ENCODE measurements around the gene VDR. TPM values are rescaled to one million over a fixed set of nuclear protein-coding genes. Genes with fewer than 3 reads are reported as not detected.

VDR gene
- total and polyA plus RNA-seq, 2 donors (not counting 1 experiment from before 2014, with no cell fraction given): 0.37 to 0.42 TPM

DNA sequence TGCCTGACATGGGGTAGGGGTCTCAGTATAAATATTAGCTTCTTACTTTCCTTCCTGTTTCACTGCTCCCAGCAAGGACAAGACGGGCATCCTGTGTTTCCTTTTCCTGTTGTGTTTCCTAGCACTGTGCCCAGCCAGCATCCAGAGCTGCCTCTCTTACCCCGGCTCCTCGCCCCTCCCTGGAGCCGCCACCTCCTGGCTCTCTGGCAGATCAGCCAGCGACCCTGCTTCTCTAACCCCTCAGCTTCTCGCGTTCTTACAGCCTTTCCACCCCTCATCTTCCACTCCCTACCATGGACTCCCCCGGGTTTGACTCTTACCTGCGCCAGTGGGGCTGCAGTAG, 102.9 kb downstream of the VDR start:
- peak overlapping the region; percentile 37 for H3K4me3 Mint-ChIP-seq
- no peak for DNase-seq
- H3K27ac ChIP-seq (ENCODE audit: low read length in 2 of 2): no peak overlapping the region

More for the DNA sequence above, 102.9 kb downstream of the VDR start:
- H3K4me1 Mint-ChIP-seq: peaks cover 65% of the 10 kb centered on the region
- no peaks in the 10 kb centered on the region for H3K9me3 ChIP-seq (ENCODE audit: control extremely low read depth in 1 of 3, control insufficient read depth in 2 of 3, insufficient read depth in 1 of 3, low read length in 2 of 3)
- ChIA-PET POLR2A (interaction anchor here (0.9 to 1.3 kb wide), 3 partner anchors 12 to 31 kb away, joined by 3 to 6 read pairs (median 3); no protein-coding TSS in a partner anchor), CTCF (interaction anchor here (0.5 to 38.8 kb wide), 11 partner anchors 11 to 90 kb away, joined by 3 to 1203 read pairs (median 3); partner anchors contain the start of genes HDAC7 and RAPGEF3)
- ATAC-seq (ENCODE audit: low read depth): no peak
- H2AFZ ChIP-seq (ENCODE audit: insufficient read depth, low read depth, low read length, poor library complexity, severe bottlenecking): no peak overlapping the region
- no peak overlapping the region for H3K4me3 ChIP-seq (ENCODE audit: control extremely low read depth in 1 of 5, extremely low read depth in 1 of 5, insufficient read depth in 1 of 5, low read depth in 2 of 5, low read length in 4 of 5)
- H3K9me3 Mint-ChIP-seq (ENCODE audit: insufficient read depth): no peaks in the 10 kb centered on the region
- intact Hi-C loops (cut with micrococcal nuclease): no loop called here
- 48% methylated on average over 6 of the region's 9 CpGs for WGBS (ENCODE audit: insufficient coverage)
- no peak for TF ChIP-seq EZH2 (IDR thresholded peaks at IDR 0.05; ENCODE audit: borderline replicate concordance, insufficient read depth, low read depth, low read length, poor library complexity, severe bottlenecking)
- TF ChIP-seq, protein P1, sequence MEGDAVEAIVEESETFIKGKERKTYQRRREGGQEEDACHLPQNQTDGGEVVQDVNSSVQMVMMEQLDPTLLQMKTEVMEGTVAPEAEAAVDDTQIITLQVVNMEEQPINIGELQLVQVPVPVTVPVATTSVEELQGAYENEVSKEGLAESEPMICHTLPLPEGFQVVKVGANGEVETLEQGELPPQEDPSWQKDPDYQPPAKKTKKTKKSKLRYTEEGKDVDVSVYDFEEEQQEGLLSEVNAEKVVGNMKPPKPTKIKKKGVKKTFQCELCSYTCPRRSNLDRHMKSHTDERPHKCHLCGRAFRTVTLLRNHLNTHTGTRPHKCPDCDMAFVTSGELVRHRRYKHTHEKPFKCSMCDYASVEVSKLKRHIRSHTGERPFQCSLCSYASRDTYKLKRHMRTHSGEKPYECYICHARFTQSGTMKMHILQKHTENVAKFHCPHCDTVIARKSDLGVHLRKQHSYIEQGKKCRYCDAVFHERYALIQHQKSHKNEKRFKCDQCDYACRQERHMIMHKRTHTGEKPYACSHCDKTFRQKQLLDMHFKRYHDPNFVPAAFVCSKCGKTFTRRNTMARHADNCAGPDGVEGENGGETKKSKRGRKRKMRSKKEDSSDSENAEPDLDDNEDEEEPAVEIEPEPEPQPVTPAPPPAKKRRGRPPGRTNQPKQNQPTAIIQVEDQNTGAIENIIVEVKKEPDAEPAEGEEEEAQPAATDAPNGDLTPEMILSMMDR (IDR thresholded peaks at IDR 0.05): no peak
- H3K4me1 ChIP-seq (ENCODE audit: control insufficient read depth in 2 of 2, insufficient read depth in 2 of 2, low read length in 2 of 2): peaks cover 34 to 66% of the 10 kb centered on the region in 2 donors
- peaks cover 60% of the 10 kb centered on the region for H4K20me1 ChIP-seq (ENCODE audit: control insufficient read depth, insufficient read depth, low read length, poor library complexity, severe bottlenecking)
- peak overlapping the region; percentile 84 for H3K27ac Mint-ChIP-seq
- H3K27me3 ChIP-seq (replicated peaks in 1 of 4; ENCODE audit: control extremely low read depth in 1 of 4, control insufficient read depth in 3 of 4, insufficient read depth in 4 of 4, low read length in 3 of 4): no peaks in the 10 kb centered on the region
- H3K27me3 Mint-ChIP-seq: no peaks in the 10 kb centered on the region
- no peak overlapping the region for H3K9ac ChIP-seq (ENCODE audit: low read length)
- peaks cover 0 to 43% of the 10 kb centered on the region in 2 experiments for H3K36me3 ChIP-seq (replicated peaks in 1 of 2; ENCODE audit: control extremely low read depth in 1 of 2, control insufficient read depth in 1 of 2, extremely low read depth in 1 of 2, insufficient read depth in 2 of 2, low read length in 1 of 2)
- H3K79me2 ChIP-seq (ENCODE audit: control insufficient read depth, insufficient read depth, low read length): peaks cover 92% of the 10 kb centered on the region
- H3K4me2 ChIP-seq (replicated peaks; ENCODE audit: low read depth, low read length, poor library complexity, severe bottlenecking): peak overlapping the region; percentile 65
